K562 (cell line): ENCODE measurements around the gene HOXC12. TPM values are rescaled to one million over a fixed set of nuclear protein-coding genes. Genes with fewer than 3 reads are reported as not detected.
A peak's percentile ranks its signal among the peaks of the same experiment; 100 is the strongest.

Source experiments
- ATAC-seq: fragments of 200-7000 bp; cut with Tn5 transposase; 3 replicates; pipeline ENCODE4 v1.9.1; 2020; ENCODE audit warnings: moderate library complexity
- BruUV-seq: library from RNA; stranded (reverse); fragments of 400-500 nt; replicated peaks from 2 replicates; lab custom pipeline; 2021; lab: Mats Ljungman, UMichigan
- CTCF ChIA-PET: fragments of 300-600 bp; formaldehyde crosslinking; extraction: SDS; loops from one replicate; lab custom pipeline; 2021; ENCODE audit warnings: low intra/inter-chr PET ratio; lab: Yijun Ruan, JAX
- POLR2A ChIA-PET: fragments of 300-600, 350-650 bp; sonication (Branson Sonifier 250); formaldehyde crosslinking; extraction: SDS; loops from one replicate; lab custom pipeline; 2021; ENCODE audit warnings: antibody characterized with exemption, inconsistent platforms; lab: Yijun Ruan, JAX
- DNase-seq, 4 experiments: peaks; one replicate each; pipeline versions ENCODE4 v3.0.0 to v3.0.0-alpha.2; 2011 to 2018; ENCODE audit warnings: low spot score in 3 of 4, mixed read lengths in 3 of 4; ENCODE audit errors: extremely low read depth in 1 of 4
- FAIRE-seq: peaks from 2 replicates; lab custom pipeline; 2011; peaks lifted over from hg19 to GRCh38; lab: Jason Lieb, UNC
- H2AFZ ChIP-seq: 2 replicates; pipeline ENCODE4 v1.6.0; 2011; ENCODE audit warnings: low read depth, low read length, control low read depth, inconsistent platforms
- H3K27ac ChIP-seq: fragments of 200-600 bp; 3 replicates; pipeline ENCODE4 v1.8.0; 2011; ENCODE audit warnings: low read depth, mild to moderate bottlenecking, control low read depth, inconsistent platforms, low read length, moderate library complexity, mixed read lengths; ENCODE audit errors: extremely low read depth
- H3K27me3 ChIP-seq, 2 experiments: fragments of 300-600 bp in 1 of 2; 2 replicates in 1 of 2; 3 replicates in 1 of 2; pipeline versions ENCODE4 v1.6.0 to v1.8.0; 2011; ENCODE audit warnings: inconsistent platforms in 2 of 2, low read length in 2 of 2, mild to moderate bottlenecking in 1 of 2, mixed read lengths in 1 of 2, moderate library complexity in 1 of 2; ENCODE audit not compliant: control insufficient read depth in 2 of 2, insufficient read depth in 2 of 2
- H3K36me3 ChIP-seq: fragments of 300-600 bp; 3 replicates; pipeline ENCODE4 v1.8.0; 2011; ENCODE audit warnings: mild to moderate bottlenecking, low read length, inconsistent platforms; ENCODE audit not compliant: control insufficient read depth, insufficient read depth
- H3K4me1 ChIP-seq, 2 experiments: fragments of 200-600 bp in 1 of 2; replicated peaks in 1 of 2; 2 replicates in 1 of 2; 3 replicates in 1 of 2; pipeline versions ENCODE4 v1.5.1 to v1.8.0; 2011; ENCODE audit warnings: inconsistent platforms in 2 of 2, low read length in 2 of 2, mild to moderate bottlenecking in 1 of 2, mixed read lengths in 1 of 2, moderate library complexity in 1 of 2; ENCODE audit not compliant: control insufficient read depth in 2 of 2, insufficient read depth in 2 of 2
- H3K4me2 ChIP-seq: 2 replicates; pipeline ENCODE4 v1.6.1; 2011; ENCODE audit warnings: low read length, control low read depth, inconsistent platforms, mixed read lengths; ENCODE audit not compliant: insufficient read depth
- H3K4me3 ChIP-seq: fragments of 200-600 bp; sonication (generic), shearing (Covaris generic); 2 replicates; pipeline ENCODE4 v1.5.1; 2016; ENCODE audit warnings: control low read depth, inconsistent platforms
- H3K79me2 ChIP-seq: fragments of 200-600 bp; 3 replicates; pipeline ENCODE4 v1.8.0; 2011; ENCODE audit warnings: low read length, inconsistent platforms; ENCODE audit not compliant: control insufficient read depth, insufficient read depth
- H3K9ac ChIP-seq, 2 experiments: 2 replicates each; pipeline versions ENCODE4 v1.6.0 to v1.6.1; 2011; ENCODE audit warnings: low read depth in 2 of 2, low read length in 2 of 2, control low read depth in 1 of 2, inconsistent platforms in 1 of 2, mild to moderate bottlenecking in 1 of 2, mixed read lengths in 1 of 2; ENCODE audit not compliant: insufficient read depth in 1 of 2
- H3K9me1 ChIP-seq: one replicate; pipeline ENCODE4 v1.6.0; 2011; ENCODE audit warnings: inconsistent platforms, mild to moderate bottlenecking, low read length, moderate library complexity; ENCODE audit not compliant: control insufficient read depth, insufficient read depth
- H3K9me3 ChIP-seq: replicated peaks from 2 replicates; pipeline ENCODE4 v1.5.1; 2011; ENCODE audit warnings: low read depth, low read length, inconsistent platforms; ENCODE audit not compliant: control insufficient read depth, insufficient read depth
- H4K20me1 ChIP-seq: replicated peaks from 2 replicates; pipeline ENCODE4 v1.6.1; 2011; ENCODE audit warnings: low read length, inconsistent platforms, mixed read lengths; ENCODE audit not compliant: control insufficient read depth, insufficient read depth
- HES1 ChIP-seq: fragments of 450-650 bp; IDR thresholded peaks from 2 replicates; pipeline ENCODE4 v1.6.1; 2016; ENCODE audit warnings: low read depth, mild to moderate bottlenecking, moderate library complexity
- NFRKB ChIP-seq: fragments of 450-650 bp; IDR thresholded peaks from 2 replicates; pipeline ENCODE4 v1.6.1; 2016; ENCODE audit warnings: low read depth
- POLR2G ChIP-seq: fragments of 200-400 bp; formaldehyde crosslinking; IDR thresholded peaks from 2 replicates; pipeline ENCODE4 v1.6.1; 2017; ENCODE audit warnings: low read depth, mild to moderate bottlenecking, antibody characterized with exemption, low read length, moderate library complexity
- SOX6 ChIP-seq: fragments of 450-650 bp; IDR thresholded peaks from 2 replicates; pipeline ENCODE4 v1.6.1; 2014; ENCODE audit warnings: mild to moderate bottlenecking
- U2AF1 ChIP-seq: fragments of 200-400 bp; formaldehyde crosslinking; optimal IDR thresholded peaks from 2 replicates; pipeline ENCODE3; 2017; ENCODE audit warnings: mild to moderate bottlenecking, low read depth, low read length, moderate library complexity
- YY1 ChIP-seq, 3 experiments: IDR thresholded peaks; 2 replicates each; pipeline ENCODE4 v1.6.1; 2011; ENCODE audit warnings: low read length in 2 of 3, mild to moderate bottlenecking in 2 of 3, moderate library complexity in 2 of 3, borderline replicate concordance in 1 of 3, control low read depth in 1 of 3, low read depth in 1 of 3; ENCODE audit not compliant: insufficient read depth in 3 of 3, insufficient replicate concordance in 2 of 3, control insufficient read depth in 1 of 3, insufficient read length in 1 of 3; ENCODE audit errors: extremely low read depth in 1 of 3
- ZBTB17 ChIP-seq: fragments of 450-650 bp; formaldehyde crosslinking; IDR thresholded peaks from 2 replicates; pipeline ENCODE4 v1.4.0; 2020; ENCODE audit warnings: mild to moderate bottlenecking
- ZBTB7A ChIP-seq: IDR thresholded peaks from 2 replicates; pipeline ENCODE4 v1.6.1; 2011; ENCODE audit warnings: low read depth, mild to moderate bottlenecking, low read length, moderate library complexity, borderline replicate concordance; ENCODE audit not compliant: control insufficient read depth
- ZNF184 ChIP-seq: sonication (generic); formaldehyde crosslinking; IDR thresholded peaks from 2 replicates; pipeline ENCODE4 v1.5.0; 2020; ENCODE audit warnings: missing genetic modification reagents
- ZNF75A ChIP-seq: fragments of 450-650 bp; formaldehyde crosslinking; IDR thresholded peaks from 2 replicates; pipeline ENCODE4 v1.4.0; 2020; ENCODE audit warnings: mild to moderate bottlenecking
- WGBS: fragments of 100-300 bp; shearing (Covaris generic); methylation state at CpG from one replicate; pipeline ENCODE4 v1.1.6; 2016; ENCODE audit warnings: low coverage, mixed read lengths; ENCODE audit not compliant: insufficient coverage; ENCODE audit errors: missing lambda C conversion rate; 5-methylcytosine and 5-hydroxymethylcytosine counted together
- in situ Hi-C: fragments of 300-500 bp; cut with MboI; formaldehyde crosslinking; loops from 4 replicates; pipeline ENCODE4 v1.15.0; 2018; ENCODE audit warnings: inconsistent platforms, mixed read lengths
- intact Hi-C: fragments of 100-400 bp; cut with micrococcal nuclease; formaldehyde crosslinking; loops from 2 replicates; pipeline ENCODE4 v1.14.2; 2022
- polyA plus RNA-seq, 8 experiments: library from polyadenylated mRNA; depleted of rRNA in 4 of 8; stranded (reverse) in 5 of 8; unstranded in 3 of 8; fragments of >200 nt; fragmentation: Nextera tagmentation in 2 of 8; fragmentation: Illumina TruSeq in 1 of 8; extraction: Ambion mirVana in 2 of 8; extraction: Trizol in 1 of 8; gene quantifications; 2 replicates each; pipeline versions ENCODE4 v1.2.1 to v1.2.3, GENCODE V29; 2011 to 2014; ENCODE audit warnings: inconsistent platforms in 1 of 8, missing spikeins in 1 of 8
- total RNA-seq, 7 experiments: library from RNA; depleted of rRNA in 6 of 7; stranded (reverse); fragments of >200 nt in 6 of 7; fragmentation: Illumina TruSeq in 2 of 7; extraction: Trizol in 2 of 7; gene quantifications; 2 replicates each; pipeline versions ENCODE4 v1.2.1 to v1.2.3, GENCODE V29; 2011 to 2021; ENCODE audit warnings: low replicate concordance in 1 of 7
- TF ChIP-seq, protein P1 (sequence below), 2 experiments: fragments of 200-800 bp in 1 of 2; sonication (Bioruptor generic) in 1 of 2; sonication (generic) in 1 of 2; formaldehyde crosslinking in 1 of 2; IDR thresholded peaks in 1 of 2; conservative IDR thresholded peaks in 1 of 2; 2 replicates each; pipeline versions ENCODE4 v1.5.0 to v1.6.1; 2016 to 2020; ENCODE audit warnings: missing compliant biosample characterization in 1 of 2, missing genetic modification characterization in 1 of 2, missing genetic modification reagents in 1 of 2

The HOXC12 gene
- total and polyA plus RNA-seq, 9 of the 15 experiments (the other 6 are each of a cell fraction or from before 2014, with no cell fraction given), result 0.04 to 0.36 (median 0.11) TPM; not detected in 1

DNA sequence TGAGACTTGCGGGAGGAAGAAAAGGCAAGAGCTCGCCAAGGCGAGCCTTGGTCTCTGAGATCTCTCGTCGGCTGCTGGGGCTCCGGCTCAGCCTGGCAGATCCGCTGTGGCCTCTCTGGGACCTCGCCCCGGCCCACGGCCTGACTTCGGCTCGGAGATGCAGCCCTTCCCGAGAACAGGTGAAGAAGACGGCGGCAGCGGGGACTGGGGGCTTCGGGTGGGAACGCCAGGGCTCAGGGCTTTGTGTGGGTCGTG lies 39.2 kb downstream of the HOXC12 start:
- no peak overlapping the region for H3K27ac ChIP-seq
- H3K4me3 ChIP-seq, result no peak overlapping the region
- H4K20me1 ChIP-seq, result no peaks in the 10 kb centered on the region
- in situ Hi-C loops, result no loop called here
- TF ChIP-seq U2AF1 (peak; percentile 20), ZNF184 (no peak), NFRKB (no peak)
- intact Hi-C loops, result no loop called here
- no TSS peak for BruUV-seq
- ATAC-seq (no peak), DNase-seq (no peak), FAIRE-seq (no peak)
- no peaks in the 10 kb centered on the region for H3K9me3 ChIP-seq
- H3K36me3 ChIP-seq, result no peaks in the 10 kb centered on the region
- no peaks in the 10 kb centered on the region for H3K9me1 ChIP-seq
- WGBS, result 81% methylated on average over 11 of the region's 19 CpGs
- H3K9ac ChIP-seq, result peak overlapping the region in 1 of 2 experiments; percentile 96; a peak in 2 of 4 replicates
- H3K4me2 ChIP-seq, result peak overlapping the region; percentile 92; the same call in 1 of the 2 replicates
- POLR2A ChIA-PET, result interaction anchor here (1.0 to 1.2 kb wide), 2 partner anchors 25 to 214 kb away, joined by 4 read pairs; no protein-coding TSS in a partner anchor
- H2AFZ ChIP-seq, result peak overlapping the region; percentile 93; the same call in 1 of the 2 replicates
- CTCF ChIA-PET, result no interaction called here
- H3K79me2 ChIP-seq, result peaks cover 26% of the 10 kb centered on the region
- H3K27me3 ChIP-seq, result peaks cover 0 to 10% of the 10 kb centered on the region in 2 experiments; a peak in 2 of 5 replicates
- H3K4me1 ChIP-seq, result peaks cover 41 to 65% of the 10 kb centered on the region in 2 experiments

GRCh38 chr12:53994264-53995001 lies 39.7 kb downstream of the HOXC12 start:
- peak overlapping the region; percentile 92 for H3K4me2 ChIP-seq
- TF ChIP-seq, protein P1, sequence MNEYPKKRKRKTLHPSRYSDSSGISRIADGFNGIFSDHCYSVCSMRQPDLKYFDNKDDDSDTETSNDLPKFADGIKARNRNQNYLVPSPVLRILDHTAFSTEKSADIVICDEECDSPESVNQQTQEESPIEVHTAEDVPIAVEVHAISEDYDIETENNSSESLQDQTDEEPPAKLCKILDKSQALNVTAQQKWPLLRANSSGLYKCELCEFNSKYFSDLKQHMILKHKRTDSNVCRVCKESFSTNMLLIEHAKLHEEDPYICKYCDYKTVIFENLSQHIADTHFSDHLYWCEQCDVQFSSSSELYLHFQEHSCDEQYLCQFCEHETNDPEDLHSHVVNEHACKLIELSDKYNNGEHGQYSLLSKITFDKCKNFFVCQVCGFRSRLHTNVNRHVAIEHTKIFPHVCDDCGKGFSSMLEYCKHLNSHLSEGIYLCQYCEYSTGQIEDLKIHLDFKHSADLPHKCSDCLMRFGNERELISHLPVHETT (CRISPR knock-in tag; conservative IDR thresholded peaks at IDR 0.05 in 1 of 2, IDR thresholded peaks at IDR 0.05 in 1 of 2), result no peak
- TF ChIP-seq HES1 (0 out of 2 replicates have a peak, but pooled peaks have one; percentile 26), ZBTB17 (CRISPR knock-in tag) (no peak), ZNF75A (CRISPR knock-in tag) (peak; percentile 57; the same call in 1 of the 2 replicates), SOX6 (peak; percentile 68), POLR2G (peak; percentile 46), ZBTB7A (0 out of 2 replicates have a peak, but pooled peaks have one; percentile 41), YY1 (IDR thresholded peaks at IDR 0.05; ENCODE audit: borderline replicate concordance in 1 of 3, control insufficient read depth in 1 of 3, extremely low read depth in 1 of 3, insufficient read depth in 3 of 3, insufficient read length in 1 of 3, insufficient replicate concordance in 2 of 3, low read depth in 1 of 3, low read length in 2 of 3) (peak in 2 of 3 experiments; percentile 27 to 70)

More at GRCh38 chr12:53994264-53995001, 39.7 kb downstream of the HOXC12 start:
- Histone ChIP-seq H3K4me1 (peaks cover 41 to 68% of the 10 kb centered on the region in 2 experiments), H3K4me3 (peak overlapping the region; percentile 61), H3K9ac (peak overlapping the region; percentile 87 to 96), H2AFZ (peak overlapping the region; percentile 93), H3K79me2 (peaks cover 27% of the 10 kb centered on the region), H3K9me3 (no peaks in the 10 kb centered on the region), H3K9me1 (no peaks in the 10 kb centered on the region), H3K36me3 (no peaks in the 10 kb centered on the region), H3K27ac (peak overlapping the region; percentile 94), H4K20me1 (no peaks in the 10 kb centered on the region), H3K27me3 (peaks cover 0 to 10% of the 10 kb centered on the region in 2 experiments; a peak in 2 of 5 replicates)
- WGBS, result 2% methylated on average over 20 of the region's 60 CpGs
- peak; percentile 55 for ATAC-seq
- peak; percentile 65 to 75 (median 72) for DNase-seq
- intact Hi-C loops (no loop called here), in situ Hi-C loops (no loop called here)
- no peak for FAIRE-seq
- ChIA-PET POLR2A (interaction anchor here (1.2 to 1.9 kb wide), 2 partner anchors 23 to 213 kb away, joined by 4 read pairs; no protein-coding TSS in a partner anchor), CTCF (no interaction called here)
- BruUV-seq, result no TSS peak
